Neuron (in vitro differentiated cells): Measurements from ENCODE around the gene ZNF514.
"Not testable (repeated sequence)": the region's sequence is repeated elsewhere in the genome, so short reads cannot be mapped to it uniquely, and the experiment has no call there.

Experiments used
- H2AFZ ChIP-seq: one replicate; pipeline ENCODE4 v1.6.1; 2013; ENCODE audit warnings: low read depth, mild to moderate bottlenecking, inconsistent platforms, low read length, moderate library complexity
- H3K27me3 ChIP-seq: one replicate; pipeline ENCODE4 v1.6.1; 2013; ENCODE audit warnings: low read length; ENCODE audit not compliant: insufficient read depth
- H3K36me3 ChIP-seq: one replicate; pipeline ENCODE4 v1.6.1; 2013; ENCODE audit warnings: low read length; ENCODE audit not compliant: insufficient read depth
- H3K4me1 ChIP-seq: one replicate; pipeline ENCODE4 v1.6.1; 2013; ENCODE audit warnings: low read length; ENCODE audit not compliant: insufficient read depth
- H3K4me3 ChIP-seq: 2 replicates; pipeline ENCODE4 v1.5.1; 2013; ENCODE audit warnings: mild to moderate bottlenecking, low read length, moderate library complexity
- H3K9me3 ChIP-seq: one replicate; pipeline ENCODE4 v1.6.1; 2013; ENCODE audit warnings: low read length

Gene ZNF514

GRCh38 chr2:95113464-95113863, 46.2 kb downstream of the ZNF514 start:
- Histone ChIP-seq H3K4me1 (no peaks in the 10 kb centered on the region), H3K27me3 (no peaks in the 10 kb centered on the region), H3K36me3 (peaks cover 63% of the 10 kb centered on the region), H3K4me3 (no peak overlapping the region), H2AFZ (no peak overlapping the region), H3K9me3 (peaks cover 4% of the 10 kb centered on the region)

- no peak overlapping the region for H3K4me3 ChIP-seq
- no peaks in the 10 kb centered on the region for H3K9me3 ChIP-seq
- H2AFZ ChIP-seq: no peak overlapping the region
- H3K36me3 ChIP-seq: peaks cover 77% of the 10 kb centered on the region
- H3K4me1 ChIP-seq: no peaks in the 10 kb centered on the region
- H3K27me3 ChIP-seq: no peaks in the 10 kb centered on the region
Measured at GRCh38 chr2:95110395-95110794, 49.3 kb downstream of the ZNF514 start.

GRCh38 chr2:95109260-95109659, 50.4 kb downstream of the ZNF514 start:
- no peaks in the 10 kb centered on the region for H3K4me1 ChIP-seq
- H3K9me3 ChIP-seq: no peaks in the 10 kb centered on the region
- H3K27me3 ChIP-seq: no peaks in the 10 kb centered on the region
- H3K36me3 ChIP-seq: peaks cover 78% of the 10 kb centered on the region
- no peak overlapping the region for H3K4me3 ChIP-seq
- no peak overlapping the region for H2AFZ ChIP-seq

GRCh38 chr2:95106081-95106480, 53.6 kb downstream of the ZNF514 start:
- H2AFZ ChIP-seq: no peak overlapping the region
- H3K4me1 ChIP-seq: no peaks in the 10 kb centered on the region
- H3K9me3 ChIP-seq: no peaks in the 10 kb centered on the region
- no peak overlapping the region for H3K4me3 ChIP-seq
- peaks cover 87% of the 10 kb centered on the region for H3K36me3 ChIP-seq
- no peaks in the 10 kb centered on the region for H3K27me3 ChIP-seq

- H2AFZ ChIP-seq: no peak overlapping the region
Measured at GRCh38 chr2:95104606-95105005, 55.0 kb downstream of the ZNF514 start.

GRCh38 chr2:95099910-95100309, 59.7 kb downstream of the ZNF514 start:
- Histone ChIP-seq H3K4me3 (no peak overlapping the region), H3K4me1 (no peaks in the 10 kb centered on the region), H3K9me3 (peaks cover 3% of the 10 kb centered on the region), H2AFZ (no peak overlapping the region), H3K36me3 (peaks cover 48% of the 10 kb centered on the region), H3K27me3 (no peaks in the 10 kb centered on the region)

More at GRCh38 chr2:95104606-95105005, 55.0 kb downstream of the ZNF514 start:
- Histone ChIP-seq H3K36me3 (peaks cover 84% of the 10 kb centered on the region), H3K4me1 (no peaks in the 10 kb centered on the region), H3K4me3 (no peak overlapping the region), H3K9me3 (peaks cover 3% of the 10 kb centered on the region), H3K27me3 (no peaks in the 10 kb centered on the region)

GRCh38 chr2:95098273-95098672, 61.4 kb downstream of the ZNF514 start:
- not testable (repeated sequence) for H3K9me3 ChIP-seq, H3K4me1 ChIP-seq, H3K4me3 ChIP-seq, H3K27me3 ChIP-seq, H2AFZ ChIP-seq
- H3K36me3 ChIP-seq: peaks cover 36% of the 10 kb centered on the region
